K562 (cell line): ENCODE data around the gene C19orf47. TPM values are rescaled to one million over a fixed set of nuclear protein-coding genes. Genes with fewer than 3 reads are reported as not detected.
A peak's percentile ranks its signal among the peaks of the same experiment; 100 is the strongest.

ENCODE experiments used
- ATAC-seq: fragments of 200-7000 bp; cut with Tn5 transposase; 3 replicates; pipeline ENCODE4 v1.9.1; 2020; ENCODE audit warnings: moderate library complexity
- BruUV-seq: library from RNA; stranded (reverse); fragments of 400-500 nt; replicated peaks from 2 replicates; lab custom pipeline; 2021; lab: Mats Ljungman, UMichigan
- CTCF ChIA-PET: fragments of 300-600 bp; formaldehyde crosslinking; extraction: SDS; loops from one replicate; lab custom pipeline; 2021; ENCODE audit warnings: low intra/inter-chr PET ratio; lab: Yijun Ruan, JAX
- POLR2A ChIA-PET: fragments of 300-600, 350-650 bp; sonication (Branson Sonifier 250); formaldehyde crosslinking; extraction: SDS; loops from one replicate; lab custom pipeline; 2021; ENCODE audit warnings: antibody characterized with exemption, inconsistent platforms; lab: Yijun Ruan, JAX
- DNase-seq, 4 experiments: peaks; one replicate each; pipeline versions ENCODE4 v3.0.0 to v3.0.0-alpha.2; 2011 to 2018; ENCODE audit warnings: low spot score in 3 of 4, mixed read lengths in 3 of 4; ENCODE audit errors: extremely low read depth in 1 of 4
- FAIRE-seq: peaks from 2 replicates; lab custom pipeline; 2011; peaks lifted over from hg19 to GRCh38; lab: Jason Lieb, UNC
- H2AFZ ChIP-seq: 2 replicates; pipeline ENCODE4 v1.6.0; 2011; ENCODE audit warnings: low read depth, low read length, control low read depth, inconsistent platforms
- H3K27ac ChIP-seq: fragments of 200-600 bp; 3 replicates; pipeline ENCODE4 v1.8.0; 2011; ENCODE audit warnings: low read depth, mild to moderate bottlenecking, control low read depth, inconsistent platforms, low read length, moderate library complexity, mixed read lengths; ENCODE audit errors: extremely low read depth
- H3K27me3 ChIP-seq, 2 experiments: fragments of 300-600 bp in 1 of 2; 2 replicates in 1 of 2; 3 replicates in 1 of 2; pipeline versions ENCODE4 v1.6.0 to v1.8.0; 2011; ENCODE audit warnings: inconsistent platforms in 2 of 2, low read length in 2 of 2, mild to moderate bottlenecking in 1 of 2, mixed read lengths in 1 of 2, moderate library complexity in 1 of 2; ENCODE audit not compliant: control insufficient read depth in 2 of 2, insufficient read depth in 2 of 2
- H3K36me3 ChIP-seq: fragments of 300-600 bp; 3 replicates; pipeline ENCODE4 v1.8.0; 2011; ENCODE audit warnings: mild to moderate bottlenecking, low read length, inconsistent platforms; ENCODE audit not compliant: control insufficient read depth, insufficient read depth
- H3K4me1 ChIP-seq, 2 experiments: fragments of 200-600 bp in 1 of 2; replicated peaks in 1 of 2; 2 replicates in 1 of 2; 3 replicates in 1 of 2; pipeline versions ENCODE4 v1.5.1 to v1.8.0; 2011; ENCODE audit warnings: inconsistent platforms in 2 of 2, low read length in 2 of 2, mild to moderate bottlenecking in 1 of 2, mixed read lengths in 1 of 2, moderate library complexity in 1 of 2; ENCODE audit not compliant: control insufficient read depth in 2 of 2, insufficient read depth in 2 of 2
- H3K4me2 ChIP-seq: 2 replicates; pipeline ENCODE4 v1.6.1; 2011; ENCODE audit warnings: low read length, control low read depth, inconsistent platforms, mixed read lengths; ENCODE audit not compliant: insufficient read depth
- H3K4me3 ChIP-seq: fragments of 200-600 bp; sonication (generic), shearing (Covaris generic); 2 replicates; pipeline ENCODE4 v1.5.1; 2016; ENCODE audit warnings: control low read depth, inconsistent platforms
- H3K79me2 ChIP-seq: fragments of 200-600 bp; 3 replicates; pipeline ENCODE4 v1.8.0; 2011; ENCODE audit warnings: low read length, inconsistent platforms; ENCODE audit not compliant: control insufficient read depth, insufficient read depth
- H3K9ac ChIP-seq, 2 experiments: 2 replicates each; pipeline versions ENCODE4 v1.6.0 to v1.6.1; 2011; ENCODE audit warnings: low read depth in 2 of 2, low read length in 2 of 2, control low read depth in 1 of 2, inconsistent platforms in 1 of 2, mild to moderate bottlenecking in 1 of 2, mixed read lengths in 1 of 2; ENCODE audit not compliant: insufficient read depth in 1 of 2
- H3K9me1 ChIP-seq: one replicate; pipeline ENCODE4 v1.6.0; 2011; ENCODE audit warnings: inconsistent platforms, mild to moderate bottlenecking, low read length, moderate library complexity; ENCODE audit not compliant: control insufficient read depth, insufficient read depth
- H3K9me3 ChIP-seq: replicated peaks from 2 replicates; pipeline ENCODE4 v1.5.1; 2011; ENCODE audit warnings: low read depth, low read length, inconsistent platforms; ENCODE audit not compliant: control insufficient read depth, insufficient read depth
- H4K20me1 ChIP-seq: replicated peaks from 2 replicates; pipeline ENCODE4 v1.6.1; 2011; ENCODE audit warnings: low read length, inconsistent platforms, mixed read lengths; ENCODE audit not compliant: control insufficient read depth, insufficient read depth
- ATF3 ChIP-seq, 2 experiments: fragments of 450-650 bp in 1 of 2; sonication (generic) in 1 of 2; formaldehyde crosslinking in 1 of 2; IDR thresholded peaks in 1 of 2; conservative IDR thresholded peaks in 1 of 2; 2 replicates each; pipeline versions ENCODE4 v1.6.1 to v1.8.1; 2016 to 2023; ENCODE audit warnings: mild to moderate bottlenecking in 2 of 2, moderate library complexity in 2 of 2, inconsistent platforms in 1 of 2, missing genetic modification reagents in 1 of 2
- HNRNPH1 ChIP-seq: fragments of 200-400 bp; formaldehyde crosslinking; optimal IDR thresholded peaks from 2 replicates; pipeline ENCODE3; 2017; ENCODE audit warnings: low read depth, mild to moderate bottlenecking, low read length, moderate library complexity
- JUN ChIP-seq, 2 experiments: sonication (generic) in 1 of 2; formaldehyde crosslinking in 1 of 2; IDR thresholded peaks; 2 replicates each; pipeline versions ENCODE4 v1.6.1 to v1.8.0; 2012 to 2022; ENCODE audit warnings: borderline replicate concordance in 2 of 2, mild to moderate bottlenecking in 2 of 2, improper control_type of control experiment in 1 of 2, low read depth in 1 of 2, low read length in 1 of 2, missing genetic modification reagents in 1 of 2
- L3MBTL2 ChIP-seq: fragments of 450-650 bp; IDR thresholded peaks from 2 replicates; pipeline ENCODE4 v1.6.1; 2016; ENCODE audit warnings: mild to moderate bottlenecking, moderate library complexity
- MXD1 ChIP-seq: fragments of 250-450 bp; sonication (Bioruptor Pico); IDR thresholded peaks from 2 replicates; pipeline ENCODE4 v1.8.0; 2021; ENCODE audit warnings: borderline replicate concordance, mild to moderate bottlenecking, moderate library complexity; ENCODE audit not compliant: poor library complexity, severe bottlenecking
- PPARD ChIP-seq: fragments of 250-450 bp; sonication (Bioruptor Pico); IDR thresholded peaks from 2 replicates; pipeline ENCODE4 v1.8.0; 2022; ENCODE audit warnings: inconsistent platforms, mild to moderate bottlenecking, moderate library complexity
- REST ChIP-seq, 2 experiments: fragments of 450-650 bp; formaldehyde crosslinking in 1 of 2; IDR thresholded peaks; 2 replicates each; pipeline versions ENCODE4 v1.4.0 to v1.6.1; 2014 to 2020; ENCODE audit warnings: mild to moderate bottlenecking in 2 of 2, borderline replicate concordance in 1 of 2, low read depth in 1 of 2
- SPI1 ChIP-seq: IDR thresholded peaks from 2 replicates; pipeline ENCODE4 v1.6.1; 2011; ENCODE audit warnings: low read depth, low read length, control low read depth, borderline replicate concordance
- ZBTB7A ChIP-seq: IDR thresholded peaks from 2 replicates; pipeline ENCODE4 v1.6.1; 2011; ENCODE audit warnings: low read depth, mild to moderate bottlenecking, low read length, moderate library complexity, borderline replicate concordance; ENCODE audit not compliant: control insufficient read depth
- ZFP36 ChIP-seq: fragments of 150-350 bp; IDR thresholded peaks from 2 replicates; pipeline ENCODE4 v1.6.1; 2018; ENCODE audit warnings: low read length, low read depth; ENCODE audit not compliant: partially characterized antibody
- WGBS: fragments of 100-300 bp; shearing (Covaris generic); methylation state at CpG from one replicate; pipeline ENCODE4 v1.1.6; 2016; ENCODE audit warnings: low coverage, mixed read lengths; ENCODE audit not compliant: insufficient coverage; ENCODE audit errors: missing lambda C conversion rate; 5-methylcytosine and 5-hydroxymethylcytosine counted together
- in situ Hi-C: fragments of 300-500 bp; cut with MboI; formaldehyde crosslinking; loops from 4 replicates; pipeline ENCODE4 v1.15.0; 2018; ENCODE audit warnings: inconsistent platforms, mixed read lengths
- intact Hi-C: fragments of 100-400 bp; cut with micrococcal nuclease; formaldehyde crosslinking; loops from 2 replicates; pipeline ENCODE4 v1.14.2; 2022
- polyA plus RNA-seq, 8 experiments: library from polyadenylated mRNA; depleted of rRNA in 4 of 8; stranded (reverse) in 5 of 8; unstranded in 3 of 8; fragments of >200 nt; fragmentation: Nextera tagmentation in 2 of 8; fragmentation: Illumina TruSeq in 1 of 8; extraction: Ambion mirVana in 2 of 8; extraction: Trizol in 1 of 8; gene quantifications; 2 replicates each; pipeline versions ENCODE4 v1.2.1 to v1.2.3, GENCODE V29; 2011 to 2014; ENCODE audit warnings: inconsistent platforms in 1 of 8, missing spikeins in 1 of 8
- total RNA-seq, 7 experiments: library from RNA; depleted of rRNA in 6 of 7; stranded (reverse); fragments of >200 nt in 6 of 7; fragmentation: Illumina TruSeq in 2 of 7; extraction: Trizol in 2 of 7; gene quantifications; 2 replicates each; pipeline versions ENCODE4 v1.2.1 to v1.2.3, GENCODE V29; 2011 to 2021; ENCODE audit warnings: low replicate concordance in 1 of 7

C19orf47 gene
- total and polyA plus RNA-seq, 9 of the 15 experiments (the other 6 are each of a cell fraction or from before 2014, with no cell fraction given): 0.08 to 26.1 (median 14.7) TPM

GRCh38 chr19:40392894-40393517 lies 44.8 kb upstream of the C19orf47 start:
- in situ Hi-C loops: no loop called here
- H3K4me1 ChIP-seq: peaks cover 6 to 49% of the 10 kb centered on the region in 2 experiments; a peak in 3 of 5 replicates
- BruUV-seq: no TSS peak
- ATAC-seq (peak; percentile 85), DNase-seq (peak in 1 of 4 experiments; percentile 42), FAIRE-seq (no peak)
- no peaks in the 10 kb centered on the region for H3K79me2 ChIP-seq
- H2AFZ ChIP-seq: 0 out of 2 replicates have a peak overlapping the region, but pooled peaks have one; percentile 15
- no peak overlapping the region for H3K4me3 ChIP-seq
- no peaks in the 10 kb centered on the region for H4K20me1 ChIP-seq
- WGBS: 25% methylated on average over 9 of the region's 9 CpGs
- H3K27ac ChIP-seq: no peak overlapping the region
- no peaks in the 10 kb centered on the region for H3K36me3 ChIP-seq
- ChIA-PET POLR2A (no interaction called here), CTCF (no interaction called here)
- no peak overlapping the region for H3K4me2 ChIP-seq
- H3K9me3 ChIP-seq: no peaks in the 10 kb centered on the region
- peaks cover 18 to 42% of the 10 kb centered on the region in 2 experiments for H3K27me3 ChIP-seq
- H3K9ac ChIP-seq: peak overlapping the region in 1 of 2 experiments; percentile 38; a peak in 2 of 4 replicates
- H3K9me1 ChIP-seq: no peaks in the 10 kb centered on the region
- intact Hi-C loops: no loop called here
- TF ChIP-seq ZBTB7A (peak; percentile 27; the same call in 1 of the 2 replicates), REST (IDR thresholded peaks at IDR 0.05; ENCODE audit: borderline replicate concordance) (peak; percentile 27; the same call in 1 of the 2 replicates), REST (CRISPR knock-in tag; IDR thresholded peaks at IDR 0.05; ENCODE audit: low read depth) (no peak), ZFP36 (peak; percentile 87), PPARD (CRISPR knock-in tag) (no peak), JUN (IDR thresholded peaks at IDR 0.05; ENCODE audit: borderline replicate concordance, low read depth, low read length) (no peak), JUN (CRISPR knock-in tag; IDR thresholded peaks at IDR 0.05; ENCODE audit: borderline replicate concordance) (no peak), L3MBTL2 (no peak), SPI1 (no peak), MXD1 (CRISPR knock-in tag) (no peak), HNRNPH1 (no peak), ATF3 (IDR thresholded peaks at IDR 0.05) (no peak), ATF3 (CRISPR knock-in tag; conservative IDR thresholded peaks at IDR 0.05) (no peak)
